K562 (cell line): ENCODE data around the gene FMNL1. TPM values are rescaled to one million over a fixed set of nuclear protein-coding genes. Genes with fewer than 3 reads are reported as not detected.
A peak's percentile ranks its signal among the peaks of the same experiment; 100 is the strongest.

Experiments used
- CREB1 ChIP-seq, 2 experiments: sonication (generic) in 1 of 2; formaldehyde crosslinking in 1 of 2; IDR thresholded peaks; 2 replicates each; pipeline versions ENCODE4 v1.6.1 to v1.8.0; 2012 to 2022; ENCODE audit warnings: inconsistent platforms in 1 of 2, mild to moderate bottlenecking in 1 of 2, missing genetic modification reagents in 1 of 2, moderate library complexity in 1 of 2
- ERF ChIP-seq: fragments of 450-650 bp; formaldehyde crosslinking; IDR thresholded peaks from 2 replicates; pipeline ENCODE4 v1.4.0; 2020; ENCODE audit warnings: mild to moderate bottlenecking, mixed read lengths
- FIP1L1 ChIP-seq: fragments of 200-400 bp; formaldehyde crosslinking; IDR thresholded peaks from 2 replicates; pipeline ENCODE4 v1.6.1; 2018; ENCODE audit warnings: mild to moderate bottlenecking, low read depth, low read length; ENCODE audit not compliant: poor library complexity, severe bottlenecking
- GABPA ChIP-seq: fragments of 200-800 bp; sonication (Bioruptor generic); conservative IDR thresholded peaks from 2 replicates; pipeline ENCODE4 v1.6.1; 2016; ENCODE audit warnings: low read depth, missing genetic modification characterization, missing compliant biosample characterization
- HIVEP1 ChIP-seq: fragments of 250-450 bp; sonication (Bioruptor Pico); IDR thresholded peaks from 2 replicates; pipeline ENCODE4 v1.4.0; 2020; ENCODE audit warnings: mild to moderate bottlenecking
- LCOR ChIP-seq: sonication (generic); formaldehyde crosslinking; IDR thresholded peaks from 2 replicates; pipeline ENCODE4 v1.8.0; 2022; ENCODE audit warnings: mild to moderate bottlenecking, missing genetic modification reagents
- NUFIP1 ChIP-seq: fragments of 450-650 bp; IDR thresholded peaks from 2 replicates; pipeline ENCODE4 v1.6.1; 2018; ENCODE audit not compliant: partially characterized antibody
- POLR2AphosphoS2 ChIP-seq: IDR thresholded peaks from 2 replicates; pipeline ENCODE4 v1.6.1; 2012; ENCODE audit warnings: low read length, improper control_type of control experiment
- RCOR1 ChIP-seq, 2 experiments: IDR thresholded peaks; 2 replicates each; pipeline ENCODE4 v1.6.1; 2012; ENCODE audit warnings: low read depth in 2 of 2, low read length in 2 of 2, borderline replicate concordance in 1 of 2, improper control_type of control experiment in 1 of 2
- SAP30 ChIP-seq: fragments of 200-600 bp; sonication (generic); IDR thresholded peaks from 2 replicates; pipeline ENCODE4 v1.6.1; 2012; ENCODE audit warnings: borderline replicate concordance, low read depth, mild to moderate bottlenecking, moderate library complexity, low read length, control low read depth, inconsistent platforms; ENCODE audit not compliant: insufficient read depth, poor library complexity, severe bottlenecking
- SUPT5H ChIP-seq: fragments of 450-650 bp; IDR thresholded peaks from 2 replicates; pipeline ENCODE4 v1.6.1; 2016
- TEAD1 ChIP-seq, 2 experiments: fragments of 450-650 bp in 1 of 2; sonication (generic) in 1 of 2; formaldehyde crosslinking; IDR thresholded peaks; 2 replicates each; pipeline versions ENCODE4 v1.4.0 to v1.8.0; 2020 to 2022; ENCODE audit warnings: mild to moderate bottlenecking in 2 of 2, missing genetic modification reagents in 1 of 2
- TFAM ChIP-seq: fragments of 250-450 bp; sonication (Bioruptor Pico); conservative IDR thresholded peaks from 2 replicates; pipeline ENCODE4 v1.5.0; 2021; ENCODE audit warnings: mild to moderate bottlenecking, moderate library complexity
- ZFX ChIP-seq: sonication (generic); formaldehyde crosslinking; IDR thresholded peaks from 2 replicates; pipeline ENCODE4 v1.8.0; 2022; ENCODE audit warnings: mild to moderate bottlenecking, missing genetic modification reagents, moderate library complexity
- ZNF224 ChIP-seq: sonication (generic); formaldehyde crosslinking; IDR thresholded peaks from 2 replicates; pipeline ENCODE4 v1.8.0; 2022; ENCODE audit warnings: mild to moderate bottlenecking, missing genetic modification reagents
- ZNF384 ChIP-seq: IDR thresholded peaks from 2 replicates; pipeline ENCODE4 v1.6.1; 2012; ENCODE audit warnings: low read depth, low read length, improper control_type of control experiment
- ZNF444 ChIP-seq: fragments of 250-450 bp; sonication (Bioruptor Pico); IDR thresholded peaks from 2 replicates; pipeline ENCODE4 v1.4.0; 2020; ENCODE audit warnings: mild to moderate bottlenecking, moderate library complexity
- polyA plus RNA-seq, 8 experiments: library from polyadenylated mRNA; depleted of rRNA in 4 of 8; stranded (reverse) in 5 of 8; unstranded in 3 of 8; fragments of >200 nt; fragmentation: Nextera tagmentation in 2 of 8; fragmentation: Illumina TruSeq in 1 of 8; extraction: Ambion mirVana in 2 of 8; extraction: Trizol in 1 of 8; gene quantifications; 2 replicates each; pipeline versions ENCODE4 v1.2.1 to v1.2.3, GENCODE V29; 2011 to 2014; ENCODE audit warnings: inconsistent platforms in 1 of 8, missing spikeins in 1 of 8
- total RNA-seq, 7 experiments: library from RNA; depleted of rRNA in 6 of 7; stranded (reverse); fragments of >200 nt in 6 of 7; fragmentation: Illumina TruSeq in 2 of 7; extraction: Trizol in 2 of 7; gene quantifications; 2 replicates each; pipeline versions ENCODE4 v1.2.1 to v1.2.3, GENCODE V29; 2011 to 2021; ENCODE audit warnings: low replicate concordance in 1 of 7
- TF ChIP-seq, protein P1 (sequence below), 2 experiments: fragments of 450-650 bp; IDR thresholded peaks; 2 replicates each; pipeline ENCODE4 v1.6.1; 2016
- TF ChIP-seq, protein P2 (sequence below): sonication (generic); formaldehyde crosslinking; IDR thresholded peaks from 2 replicates; pipeline ENCODE4 v1.8.0; 2022; ENCODE audit warnings: mild to moderate bottlenecking, missing genetic modification reagents
- TF ChIP-seq, protein P3 (sequence below): fragments of 450-650 bp; IDR thresholded peaks from 2 replicates; pipeline ENCODE4 v1.6.1; 2018; ENCODE audit warnings: mild to moderate bottlenecking, low read depth; ENCODE audit not compliant: partially characterized antibody
- TF ChIP-seq, protein P4 (sequence below): fragments of 250-450 bp; sonication (Bioruptor Pico); IDR thresholded peaks from 2 replicates; pipeline ENCODE4 v1.4.0; 2020; ENCODE audit warnings: mild to moderate bottlenecking, moderate library complexity

FMNL1 gene
- total and polyA plus RNA-seq, 9 of the 15 experiments (the other 6 are each of a cell fraction or from before 2014, with no cell fraction given): 0.70 to 36.6 (median 7.7) TPM

DNA sequence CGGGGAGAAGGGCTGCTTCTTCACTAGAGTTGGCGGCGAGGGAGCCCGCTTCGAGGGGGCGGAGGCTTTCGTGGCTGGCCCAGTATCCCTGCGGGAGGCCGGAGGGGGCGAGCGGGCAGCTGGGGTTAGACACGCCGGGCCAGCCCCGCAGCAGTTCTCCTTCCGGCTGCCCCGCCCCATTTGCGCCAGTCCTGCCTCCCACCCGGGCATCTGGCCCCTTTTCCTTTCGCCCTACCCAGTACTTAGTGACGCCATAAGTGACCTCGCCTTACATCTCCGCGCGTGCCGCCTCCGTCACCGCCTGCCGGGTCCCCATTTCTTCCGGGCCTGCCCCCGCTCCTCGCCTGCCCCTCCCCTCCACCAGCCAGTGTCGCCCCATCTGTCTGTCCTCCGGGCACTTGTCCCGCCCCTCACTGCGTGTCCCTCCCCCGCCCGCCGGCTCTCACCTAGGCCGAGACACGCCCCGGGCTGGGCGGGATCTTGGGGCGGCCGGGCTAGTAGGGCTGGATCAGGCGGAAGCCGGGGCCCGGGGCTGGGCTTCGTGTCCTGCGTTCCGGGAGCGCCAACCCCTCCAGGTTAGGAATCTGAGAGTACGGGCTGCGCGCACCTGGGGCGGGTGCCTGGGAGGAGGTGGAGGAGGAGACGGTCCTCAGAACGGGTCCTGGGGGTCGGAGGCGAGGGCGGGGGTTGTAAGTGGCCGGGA lies 25.9 kb downstream of the FMNL1 start (continued):
- TF ChIP-seq GABPA (peak; percentile 84), CREB1 (IDR thresholded peaks at IDR 0.05) (peak; percentile 99), CREB1 (CRISPR knock-in tag; IDR thresholded peaks at IDR 0.05) (peak; percentile 88), ZNF384 (no peak), POLR2AphosphoS2 (peak; percentile 79; the same call in 1 of the 2 replicates), TEAD1 (CRISPR knock-in tag; IDR thresholded peaks at IDR 0.05) (peak in 1 of 2 experiments; percentile 19; a peak in 1 of 4 replicates), TFAM (CRISPR knock-in tag) (no peak), HIVEP1 (CRISPR knock-in tag) (no peak), ZNF444 (CRISPR knock-in tag) (no peak), FIP1L1 (peak; percentile 45), NUFIP1 (no peak), SAP30 (peak; percentile 4), RCOR1 (IDR thresholded peaks at IDR 0.05; ENCODE audit: borderline replicate concordance in 1 of 2, low read depth in 2 of 2, low read length in 2 of 2) (no peak), ZNF224 (CRISPR knock-in tag) (no peak), ERF (CRISPR knock-in tag) (no peak), LCOR (CRISPR knock-in tag) (no peak; the same call in 1 of the 2 replicates), SUPT5H (peak; percentile 83), ZFX (CRISPR knock-in tag) (peak; percentile 53)
- TF ChIP-seq, protein P1, sequence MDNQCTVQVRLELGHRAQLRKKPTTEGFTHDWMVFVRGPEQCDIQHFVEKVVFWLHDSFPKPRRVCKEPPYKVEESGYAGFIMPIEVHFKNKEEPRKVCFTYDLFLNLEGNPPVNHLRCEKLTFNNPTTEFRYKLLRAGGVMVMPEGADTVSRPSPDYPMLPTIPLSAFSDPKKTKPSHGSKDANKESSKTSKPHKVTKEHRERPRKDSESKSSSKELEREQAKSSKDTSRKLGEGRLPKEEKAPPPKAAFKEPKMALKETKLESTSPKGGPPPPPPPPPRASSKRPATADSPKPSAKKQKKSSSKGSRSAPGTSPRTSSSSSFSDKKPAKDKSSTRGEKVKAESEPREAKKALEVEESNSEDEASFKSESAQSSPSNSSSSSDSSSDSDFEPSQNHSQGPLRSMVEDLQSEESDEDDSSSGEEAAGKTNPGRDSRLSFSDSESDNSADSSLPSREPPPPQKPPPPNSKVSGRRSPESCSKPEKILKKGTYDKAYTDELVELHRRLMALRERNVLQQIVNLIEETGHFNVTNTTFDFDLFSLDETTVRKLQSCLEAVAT (IDR thresholded peaks at IDR 0.05): no peak
- TF ChIP-seq, protein P2, sequence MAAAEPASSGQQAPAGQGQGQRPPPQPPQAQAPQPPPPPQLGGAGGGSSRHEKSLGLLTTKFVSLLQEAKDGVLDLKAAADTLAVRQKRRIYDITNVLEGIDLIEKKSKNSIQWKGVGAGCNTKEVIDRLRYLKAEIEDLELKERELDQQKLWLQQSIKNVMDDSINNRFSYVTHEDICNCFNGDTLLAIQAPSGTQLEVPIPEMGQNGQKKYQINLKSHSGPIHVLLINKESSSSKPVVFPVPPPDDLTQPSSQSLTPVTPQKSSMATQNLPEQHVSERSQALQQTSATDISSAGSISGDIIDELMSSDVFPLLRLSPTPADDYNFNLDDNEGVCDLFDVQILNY (CRISPR knock-in tag): no peak
- TF ChIP-seq, protein P3, sequence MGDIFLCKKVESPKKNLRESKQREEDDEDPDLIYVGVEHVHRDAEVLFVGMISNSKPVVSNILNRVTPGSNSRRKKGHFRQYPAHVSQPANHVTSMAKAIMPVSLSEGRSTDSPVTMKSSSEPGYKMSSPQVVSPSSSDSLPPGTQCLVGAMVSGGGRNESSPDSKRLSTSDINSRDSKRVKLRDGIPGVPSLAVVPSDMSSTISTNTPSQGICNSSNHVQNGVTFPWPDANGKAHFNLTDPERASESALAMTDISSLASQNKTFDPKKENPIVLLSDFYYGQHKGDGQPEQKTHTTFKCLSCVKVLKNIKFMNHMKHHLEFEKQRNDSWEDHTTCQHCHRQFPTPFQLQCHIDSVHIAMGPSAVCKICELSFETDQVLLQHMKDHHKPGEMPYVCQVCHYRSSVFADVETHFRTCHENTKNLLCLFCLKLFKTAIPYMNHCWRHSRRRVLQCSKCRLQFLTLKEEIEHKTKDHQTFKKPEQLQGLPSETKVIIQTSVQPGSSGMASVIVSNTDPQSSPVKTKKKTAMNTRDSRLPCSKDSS: no peak
- TF ChIP-seq, protein P4, sequence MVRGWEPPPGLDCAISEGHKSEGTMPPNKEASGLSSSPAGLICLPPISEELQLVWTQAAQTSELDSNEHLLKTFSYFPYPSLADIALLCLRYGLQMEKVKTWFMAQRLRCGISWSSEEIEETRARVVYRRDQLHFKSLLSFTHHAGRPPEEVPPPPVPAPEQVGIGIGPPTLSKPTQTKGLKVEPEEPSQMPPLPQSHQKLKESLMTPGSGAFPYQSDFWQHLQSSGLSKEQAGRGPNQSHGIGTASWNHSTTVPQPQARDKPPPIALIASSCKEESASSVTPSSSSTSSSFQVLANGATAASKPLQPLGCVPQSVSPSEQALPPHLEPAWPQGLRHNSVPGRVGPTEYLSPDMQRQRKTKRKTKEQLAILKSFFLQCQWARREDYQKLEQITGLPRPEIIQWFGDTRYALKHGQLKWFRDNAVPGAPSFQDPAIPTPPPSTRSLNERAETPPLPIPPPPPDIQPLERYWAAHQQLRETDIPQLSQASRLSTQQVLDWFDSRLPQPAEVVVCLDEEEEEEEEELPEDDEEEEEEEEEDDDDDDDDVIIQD (CRISPR knock-in tag): no peak
